ENCODE results near the gene LONRF3.

LONRF3 gene

GRCh38 chrX:118973389-118974087 is 880 bp upstream of the LONRF3 start:
- no peak for TF ChIP-seq CTCF (IDR thresholded peaks at IDR 0.05; ENCODE audit: insufficient read depth, low read depth, low read length, missing control alignments)
- no peak overlapping the region for H3K4me3 ChIP-seq (ENCODE audit: low read depth, low read length)
- no peak for DNase-seq (ENCODE audit: low read depth)

GRCh38 chrX:118974908-118975671 is 672 bp downstream of the LONRF3 start:
- peak; percentile 19 for DNase-seq (ENCODE audit: low read depth)
- no peak overlapping the region for H3K4me3 ChIP-seq (ENCODE audit: low read depth, low read length)
- TF ChIP-seq CTCF (IDR thresholded peaks at IDR 0.05; ENCODE audit: insufficient read depth, low read depth, low read length, missing control alignments), result no peak

GRCh38 chrX:118975831-118976598 is 1.6 kb downstream of the LONRF3 start:
- peak; percentile 1 for DNase-seq (ENCODE audit: low read depth)
- TF ChIP-seq CTCF (IDR thresholded peaks at IDR 0.05; ENCODE audit: insufficient read depth, low read depth, low read length, missing control alignments), result no peak
- peak overlapping the region; percentile 31 for H3K4me3 ChIP-seq (ENCODE audit: low read depth, low read length)

- no peak for TF ChIP-seq CTCF (IDR thresholded peaks at IDR 0.05; ENCODE audit: insufficient read depth, low read depth, low read length, missing control alignments)
- peak; percentile 12 for DNase-seq (ENCODE audit: low read depth)
- no peak overlapping the region for H3K4me3 ChIP-seq (ENCODE audit: low read depth, low read length)
These were observed 2.4 kb downstream of the LONRF3 start for GRCh38 chrX:118976599-118977340.

GRCh38 chrX:118977424-118977823 is 3.0 kb downstream of the LONRF3 start:
- no peak for TF ChIP-seq CTCF (IDR thresholded peaks at IDR 0.05; ENCODE audit: insufficient read depth, low read depth, low read length, missing control alignments)
- H3K4me3 ChIP-seq (ENCODE audit: low read depth, low read length), result no peak overlapping the region
- no peak for DNase-seq (ENCODE audit: low read depth)

- DNase-seq (ENCODE audit: low read depth), result no peak
- no peak overlapping the region for H3K4me3 ChIP-seq (ENCODE audit: low read depth, low read length)
- TF ChIP-seq CTCF (IDR thresholded peaks at IDR 0.05; ENCODE audit: insufficient read depth, low read depth, low read length, missing control alignments), result no peak
These were observed 4.0 kb downstream of the LONRF3 start for GRCh38 chrX:118978451-118978850.

Measured in GM12865 (cell line).